HEK293 (cell line): ENCODE data around the gene WDPCP.

ENCODE experiments used
- CTCF ChIA-PET: fragments of 350-600 bp; formaldehyde crosslinking; extraction: SDS; loops from one replicate; lab custom pipeline; 2021; ENCODE audit warnings: antibody characterized with exemption; lab: Yijun Ruan, JAX
- POLR2A ChIA-PET: fragments of 300-600 bp; formaldehyde crosslinking; extraction: SDS; loops from one replicate; lab custom pipeline; 2020; ENCODE audit warnings: antibody characterized with exemption, inconsistent platforms; lab: Yijun Ruan, JAX
- H3K27ac ChIP-seq: fragments of 200-500 bp; sonication (Bioruptor generic); 2 replicates; pipeline ENCODE4 v1.5.1; 2014; ENCODE audit warnings: low read depth, low read length, control low read depth, inconsistent platforms; ENCODE audit errors: extremely low read depth
- H3K36me3 ChIP-seq, 2 experiments: fragments of 200-500 bp in 1 of 2; sonication (Bioruptor generic) in 1 of 2; 1 replicate in 1 of 2; 2 replicates in 1 of 2; pipeline ENCODE4 v1.5.1; 2014 to 2017; ENCODE audit warnings: inconsistent platforms in 2 of 2, low read length in 2 of 2; ENCODE audit not compliant: control insufficient read depth in 2 of 2, insufficient read depth in 1 of 2
- H3K4me1 ChIP-seq: fragments of 200-500 bp; sonication (Bioruptor generic); 2 replicates; pipeline ENCODE4 v1.5.1; 2014; ENCODE audit warnings: mild to moderate bottlenecking, low read length, inconsistent platforms; ENCODE audit not compliant: control insufficient read depth, insufficient read depth
- H3K4me3 ChIP-seq: 2 replicates; pipeline ENCODE4 v1.5.1; 2011; ENCODE audit warnings: low read depth, mild to moderate bottlenecking, control low read depth, low read length, moderate library complexity
- H3K9me3 ChIP-seq: fragments of 200-500 bp; sonication (Bioruptor generic); 2 replicates; pipeline ENCODE4 v1.5.1; 2014; ENCODE audit warnings: low read depth, low read length, inconsistent platforms; ENCODE audit not compliant: control insufficient read depth, insufficient read depth
- GLI2 ChIP-seq: fragments of 450-650 bp; formaldehyde crosslinking; IDR thresholded peaks from 2 replicates; pipeline ENCODE4; 2017; ENCODE audit warnings: missing biosample characterization, missing genetic modification characterization, low read depth, borderline replicate concordance
- INSM2 ChIP-seq: fragments of 450-650 bp; formaldehyde crosslinking; IDR thresholded peaks from 2 replicates; pipeline ENCODE4 v1.5.1; 2016; ENCODE audit warnings: missing biosample characterization, missing genetic modification characterization
- KLF10 ChIP-seq: fragments of 450-650 bp; IDR thresholded peaks from 2 replicates; pipeline ENCODE4 v1.5.1; 2018; ENCODE audit warnings: missing biosample characterization, mild to moderate bottlenecking, missing genetic modification characterization
- KLF16 ChIP-seq: fragments of 450-650 bp; formaldehyde crosslinking; IDR thresholded peaks from 2 replicates; pipeline ENCODE4 v1.5.1; 2017; ENCODE audit warnings: missing biosample characterization, missing genetic modification characterization
- KLF7 ChIP-seq: fragments of 450-650 bp; formaldehyde crosslinking; IDR thresholded peaks from 2 replicates; pipeline ENCODE4 v1.5.1; 2016; ENCODE audit warnings: missing biosample characterization, missing genetic modification characterization, borderline replicate concordance
- RBAK ChIP-seq: fragments of 450-650 bp; formaldehyde crosslinking; IDR thresholded peaks from 2 replicates; pipeline ENCODE4 v1.5.1; 2016; ENCODE audit warnings: missing biosample characterization, missing genetic modification characterization
- REST ChIP-seq: fragments of 450-650 bp; formaldehyde crosslinking; IDR thresholded peaks from 2 replicates; pipeline ENCODE4 v1.5.1; 2016; ENCODE audit warnings: missing biosample characterization, missing genetic modification characterization
- TRIM28 ChIP-seq: IDR thresholded peaks from 2 replicates; pipeline ENCODE4 v1.6.1; 2011; ENCODE audit warnings: low read length, control low read depth, borderline replicate concordance
- ZBTB1 ChIP-seq: fragments of 450-650 bp; formaldehyde crosslinking; IDR thresholded peaks from 2 replicates; pipeline ENCODE4 v1.5.1; 2016; ENCODE audit warnings: missing biosample characterization, missing genetic modification characterization
- ZNF121 ChIP-seq: fragments of 450-650 bp; formaldehyde crosslinking; IDR thresholded peaks from 2 replicates; pipeline ENCODE4 v1.5.1; 2016; ENCODE audit warnings: missing biosample characterization, missing genetic modification characterization
- ZNF211 ChIP-seq: fragments of 450-650 bp; formaldehyde crosslinking; IDR thresholded peaks from 2 replicates; pipeline ENCODE4 v1.5.1; 2016; ENCODE audit warnings: low read depth, missing biosample characterization, missing genetic modification characterization
- ZNF239 ChIP-seq: fragments of 450-650 bp; formaldehyde crosslinking; IDR thresholded peaks from 2 replicates; pipeline ENCODE4 v1.5.1; 2016; ENCODE audit warnings: missing biosample characterization, missing genetic modification characterization
- ZNF248 ChIP-seq: fragments of 450-650 bp; formaldehyde crosslinking; IDR thresholded peaks from 2 replicates; pipeline ENCODE4 v1.5.1; 2017; ENCODE audit warnings: missing biosample characterization, missing genetic modification characterization
- ZNF26 ChIP-seq: fragments of 450-650 bp; formaldehyde crosslinking; IDR thresholded peaks from 2 replicates; pipeline ENCODE4 v1.5.1; 2016; ENCODE audit warnings: missing biosample characterization, missing genetic modification characterization
- ZNF311 ChIP-seq: fragments of 450-650 bp; formaldehyde crosslinking; IDR thresholded peaks from 2 replicates; pipeline ENCODE4 v1.5.1; 2017; ENCODE audit warnings: missing biosample characterization, missing genetic modification characterization, borderline replicate concordance
- ZNF426 ChIP-seq: fragments of 450-650 bp; formaldehyde crosslinking; IDR thresholded peaks from 2 replicates; pipeline ENCODE4 v1.5.1; 2017; ENCODE audit warnings: missing biosample characterization, missing genetic modification characterization, mild to moderate bottlenecking, inconsistent platforms, moderate library complexity
- ZNF501 ChIP-seq: fragments of 450-650 bp; formaldehyde crosslinking; IDR thresholded peaks from 2 replicates; pipeline ENCODE4 v1.5.1; 2016; ENCODE audit warnings: missing biosample characterization, missing genetic modification characterization
- ZNF529 ChIP-seq: fragments of 450-650 bp; formaldehyde crosslinking; IDR thresholded peaks from 2 replicates; pipeline ENCODE4 v1.5.1; 2017; ENCODE audit warnings: missing genetic modification characterization, missing biosample characterization; ENCODE audit not compliant: insufficient replicate concordance
- ZNF580 ChIP-seq: fragments of 450-650 bp; formaldehyde crosslinking; IDR thresholded peaks from 2 replicates; pipeline ENCODE4 v1.5.1; 2016; ENCODE audit warnings: missing biosample characterization, missing genetic modification characterization
- ZNF692 ChIP-seq: fragments of 450-650 bp; formaldehyde crosslinking; IDR thresholded peaks from 2 replicates; pipeline ENCODE4 v1.5.1; 2016; ENCODE audit warnings: missing biosample characterization, missing genetic modification characterization
- ZNF704 ChIP-seq: fragments of 450-650 bp; formaldehyde crosslinking; IDR thresholded peaks from 2 replicates; pipeline ENCODE4 v1.5.1; 2016; ENCODE audit warnings: missing biosample characterization, missing genetic modification characterization
- ZNF768 ChIP-seq: fragments of 450-650 bp; formaldehyde crosslinking; IDR thresholded peaks from 2 replicates; pipeline ENCODE4 v1.5.1; 2018; ENCODE audit warnings: missing biosample characterization, mild to moderate bottlenecking, missing genetic modification characterization
- ZNF776 ChIP-seq: fragments of 450-650 bp; formaldehyde crosslinking; IDR thresholded peaks from 2 replicates; pipeline ENCODE4 v1.5.0; 2017; ENCODE audit warnings: missing biosample characterization, missing genetic modification characterization, borderline replicate concordance
- ZNF792 ChIP-seq: fragments of 450-650 bp; formaldehyde crosslinking; IDR thresholded peaks from 2 replicates; pipeline ENCODE4 v1.5.1; 2016; ENCODE audit warnings: missing biosample characterization, missing genetic modification characterization
- ZSCAN23 ChIP-seq: fragments of 450-650 bp; formaldehyde crosslinking; IDR thresholded peaks from 2 replicates; pipeline ENCODE4 v1.5.1; 2016; ENCODE audit warnings: missing biosample characterization, missing genetic modification characterization

Gene WDPCP

GRCh38 chr2:63408530-63408929 lies 179.7 kb downstream of the WDPCP start:
- Histone ChIP-seq H3K4me3 (no peak overlapping the region), H3K9me3 (no peaks in the 10 kb centered on the region), H3K4me1 (no peaks in the 10 kb centered on the region), H3K27ac (no peak overlapping the region), H3K36me3 (no peaks in the 10 kb centered on the region)
- TF ChIP-seq ZNF248 (tag by site-specific recombination) (no peak), ZBTB1 (no peak), ZNF792 (tag by site-specific recombination) (no peak), ZNF580 (tag by site-specific recombination) (no peak), ZNF704 (tag by site-specific recombination) (no peak), ZNF529 (no peak)
- CTCF ChIA-PET: no interaction called here
- POLR2A ChIA-PET: no interaction called here

- no peak overlapping the region for H3K27ac ChIP-seq
- no peaks in the 10 kb centered on the region for H3K4me1 ChIP-seq
- ChIA-PET CTCF (no interaction called here), POLR2A (no interaction called here)
- no peaks in the 10 kb centered on the region for H3K36me3 ChIP-seq
- H3K4me3 ChIP-seq: no peak overlapping the region
- TF ChIP-seq ZNF501 (no peak), ZNF426 (tag by site-specific recombination) (no peak), ZNF26 (tag by site-specific recombination) (no peak), REST (tag by site-specific recombination) (no peak), KLF16 (no peak), KLF7 (no peak), GLI2 (tag by site-specific recombination) (no peak), TRIM28 (no peak), ZNF311 (tag by site-specific recombination) (no peak), ZNF239 (tag by site-specific recombination) (no peak), ZNF121 (no peak), ZNF248 (tag by site-specific recombination) (no peak)
- no peaks in the 10 kb centered on the region for H3K9me3 ChIP-seq
These were observed 181.6 kb downstream of the WDPCP start for GRCh38 chr2:63406641-63407040.

GRCh38 chr2:63403820-63404219 lies 184.5 kb downstream of the WDPCP start:
- POLR2A ChIA-PET: no interaction called here
- Histone ChIP-seq H3K4me1 (0 out of 2 replicates have a peak, but pooled peaks cover 2% of the 10 kb centered on the region), H3K9me3 (no peaks in the 10 kb centered on the region), H3K27ac (no peak overlapping the region), H3K4me3 (no peak overlapping the region), H3K36me3 (no peaks in the 10 kb centered on the region)
- CTCF ChIA-PET: interaction anchor here (1.0 kb wide), 1 partner anchor 20 kb away, joined by 4 read pairs; no protein-coding TSS in a partner anchor
- no peak for TF ChIP-seq ZNF211 (tag by site-specific recombination)
- no peak for TF ChIP-seq ZSCAN23 (tag by site-specific recombination)
- TF ChIP-seq INSM2 (tag by site-specific recombination): no peak
- no peak for TF ChIP-seq RBAK
- no peak for TF ChIP-seq ZNF776 (tag by site-specific recombination)
- no peak for TF ChIP-seq ZNF768
- no peak for TF ChIP-seq ZNF692
- TF ChIP-seq KLF10: no peak
